ENCODE data around the gene ZNF407. TPM values are rescaled to one million over a fixed set of nuclear protein-coding genes. Genes with fewer than 3 reads are reported as not detected.
A peak's percentile ranks its signal among the peaks of the same experiment; 100 is the strongest.

The ZNF407 gene
- total and polyA plus RNA-seq, 8 donors: 2.1 to 49.0 (median 14.6) TPM

GRCh38 chr18:74604361-74604760 is 6.7 kb downstream of the ZNF407 start:
- no peaks in the 10 kb centered on the region for H3K9me3 ChIP-seq
- H3K4me3 ChIP-seq: no peak overlapping the region
- no peaks in the 10 kb centered on the region for H3K36me3 ChIP-seq
- DNase-seq: no peak
- intact Hi-C loops (cut with DNase I; ENCODE audit: low total_unique reads): no loop called here
- TF ChIP-seq EP300 (IDR thresholded peaks at IDR 0.05) (no peak), POLR2A (IDR thresholded peaks at IDR 0.05) (no peak), POLR2AphosphoS5 (IDR thresholded peaks at IDR 0.05) (no peak), CTCF (IDR thresholded peaks at IDR 0.05) (no peak)
- no peaks in the 10 kb centered on the region for H3K27me3 ChIP-seq
- H3K4me1 ChIP-seq: peaks cover 0 to 16% (median 7%) of the 10 kb centered on the region in 4 donors
- no peak overlapping the region for H3K27ac ChIP-seq

GRCh38 chr18:74604774-74605173 is 7.1 kb downstream of the ZNF407 start:
- Histone ChIP-seq H3K36me3 (no peaks in the 10 kb centered on the region), H3K4me1 (peaks cover 0 to 13% (median 5%) of the 10 kb centered on the region in 4 donors), H3K9me3 (no peaks in the 10 kb centered on the region), H3K4me3 (no peak overlapping the region), H3K27me3 (no peaks in the 10 kb centered on the region), H3K27ac (no peak overlapping the region)
- 60 to 84% (median 77%) methylated on average over 4 of the region's 4 CpGs for WGBS, 5 donors
- DNase-seq: peak in 1 of 2 donors; percentile 34
- intact Hi-C loops (cut with DNase I; ENCODE audit: low total_unique reads): no loop called here
- TF ChIP-seq CTCF (IDR thresholded peaks at IDR 0.05) (no peak), POLR2AphosphoS5 (IDR thresholded peaks at IDR 0.05) (peak in 1 of 3 donors; percentile 3)

GRCh38 chr18:74608681-74609080 is 11.0 kb downstream of the ZNF407 start:
- 69 to 81% (median 76%) methylated on average over 2 of the region's 2 CpGs for WGBS, 5 donors
- intact Hi-C loops (cut with DNase I; ENCODE audit: low total_unique reads): no loop called here
- TF ChIP-seq CTCF (IDR thresholded peaks at IDR 0.05) (no peak), POLR2AphosphoS5 (IDR thresholded peaks at IDR 0.05) (no peak), POLR2A (IDR thresholded peaks at IDR 0.05) (no peak), EP300 (IDR thresholded peaks at IDR 0.05) (no peak)

GRCh38 chr18:74609535-74609934 is 11.9 kb downstream of the ZNF407 start:
- Histone ChIP-seq H3K4me3 (no peak overlapping the region), H3K36me3 (no peaks in the 10 kb centered on the region), H3K27me3 (no peaks in the 10 kb centered on the region), H3K27ac (no peak overlapping the region), H3K9me3 (peaks cover 0 to under 1% (median 0%) of the 10 kb centered on the region in 4 donors), H3K4me1 (peaks cover 0 to 8% (median 4%) of the 10 kb centered on the region in 4 donors)
- intact Hi-C loops (cut with DNase I; ENCODE audit: low total_unique reads): no loop called here
- no peak for DNase-seq
- TF ChIP-seq POLR2A (IDR thresholded peaks at IDR 0.05) (no peak), CTCF (IDR thresholded peaks at IDR 0.05) (no peak), POLR2AphosphoS5 (IDR thresholded peaks at IDR 0.05) (no peak)
- WGBS, 5 donors: 78 to 89% (median 87%) methylated on average over 3 of the region's 3 CpGs

More at GRCh38 chr18:74608681-74609080, 11.0 kb downstream of the ZNF407 start:
- Histone ChIP-seq H3K4me3 (no peak overlapping the region), H3K27ac (no peak overlapping the region), H3K4me1 (peaks cover 0 to 13% (median 5%) of the 10 kb centered on the region in 4 donors), H3K9me3 (no peaks in the 10 kb centered on the region), H3K36me3 (no peaks in the 10 kb centered on the region), H3K27me3 (no peaks in the 10 kb centered on the region)
- no peak for DNase-seq

All from stomach (tissue), 9 donors.